ENCODE data around the gene CDK8. TPM values are rescaled to one million over a fixed set of nuclear protein-coding genes. Genes with fewer than 3 reads are reported as not detected.

Gene CDK8
- polyA plus RNA-seq, 2 of the 4 experiments (the other 2 are of a cell fraction): 9.9 to 20.9 TPM

- no peaks in the 10 kb centered on the region for H3K9me3 ChIP-seq
- DNase-seq (ENCODE audit: low read depth in 1 of 2, low spot score in 1 of 2): no peak
- no peak for ATAC-seq
- ChIA-PET POLR2A (no interaction called here), CTCF (interaction anchor here (0.7 kb wide), 1 partner anchor 23 kb away, joined by 3 read pairs; no protein-coding TSS in a partner anchor)
- H3K4me2 ChIP-seq: no peak overlapping the region
- no peak for TF ChIP-seq ELK1 (IDR thresholded peaks at IDR 0.05; ENCODE audit: low read depth, low read length)
- no peak for TF ChIP-seq HOXA7 (CRISPR knock-in tag; IDR thresholded peaks at IDR 0.05)
- TF ChIP-seq RFX5 (IDR thresholded peaks at IDR 0.05): no peak
- TF ChIP-seq EHMT2 (IDR thresholded peaks at IDR 0.05; ENCODE audit: low read depth): no peak
- TF ChIP-seq EHF (CRISPR knock-in tag; IDR thresholded peaks at IDR 0.05): no peak
- TF ChIP-seq TP53 (CRISPR knock-in tag; IDR thresholded peaks at IDR 0.05): no peak
- no peak for TF ChIP-seq RAD21 (conservative IDR thresholded peaks at IDR 0.05 in 1 of 2, IDR thresholded peaks at IDR 0.05 in 1 of 2)
- no peak for TF ChIP-seq KDM1A (IDR thresholded peaks at IDR 0.05; ENCODE audit: low read depth)
- TF ChIP-seq SMC3 (IDR thresholded peaks at IDR 0.05): no peak
- TF ChIP-seq JUNB (IDR thresholded peaks at IDR 0.05): no peak
- no peak for TF ChIP-seq TFCP2L1 (CRISPR knock-in tag; IDR thresholded peaks at IDR 0.05)
- no peak for TF ChIP-seq CHD4 (IDR thresholded peaks at IDR 0.05; ENCODE audit: borderline replicate concordance)
- no peak for TF ChIP-seq USF2 (IDR thresholded peaks at IDR 0.05)
- no peak for TF ChIP-seq CHD2 (IDR thresholded peaks at IDR 0.05; ENCODE audit: low read length, partially characterized antibody)
- TF ChIP-seq HMGXB4 (CRISPR knock-in tag; IDR thresholded peaks at IDR 0.05; ENCODE audit: borderline replicate concordance): no peak
- no peak for TF ChIP-seq MAZ (IDR thresholded peaks at IDR 0.05; ENCODE audit: borderline replicate concordance, low read depth, low read length)
- TF ChIP-seq CTCF (IDR thresholded peaks at IDR 0.05): no peak
- TF ChIP-seq HEYL (CRISPR knock-in tag; IDR thresholded peaks at IDR 0.05): no peak
- TF ChIP-seq ESRRA (IDR thresholded peaks at IDR 0.05; ENCODE audit: borderline replicate concordance, low read length): no peak
- no peak for TF ChIP-seq FOSB (CRISPR knock-in tag; IDR thresholded peaks at IDR 0.05)
- 88% methylated on average over 2 of the region's 2 CpGs for WGBS (ENCODE audit: missing lambda C conversion rate)
- no peak overlapping the region for H3K4me3 ChIP-seq
- H3K27ac ChIP-seq: no peak overlapping the region
- no peak for FAIRE-seq
- H3K4me1 ChIP-seq: no peaks in the 10 kb centered on the region
These were observed 127.0 kb downstream of the CDK8 start for GRCh38 chr13:26380930-26381329.

GRCh38 chr13:26382366-26382765 is 128.4 kb downstream of the CDK8 start:
- DNase-seq (ENCODE audit: low read depth in 1 of 2, low spot score in 1 of 2) (no peak), FAIRE-seq (no peak), ATAC-seq (no peak)
- Histone ChIP-seq H3K27ac (no peak overlapping the region), H3K9me3 (no peaks in the 10 kb centered on the region), H3K4me3 (no peak overlapping the region), H3K4me2 (no peak overlapping the region), H3K4me1 (no peaks in the 10 kb centered on the region)
- ChIA-PET CTCF (no interaction called here), POLR2A (no interaction called here)
- TF ChIP-seq TFCP2L1 (CRISPR knock-in tag; IDR thresholded peaks at IDR 0.05) (no peak), KDM1A (IDR thresholded peaks at IDR 0.05; ENCODE audit: low read depth) (no peak), EHMT2 (IDR thresholded peaks at IDR 0.05; ENCODE audit: low read depth) (no peak), ESRRA (IDR thresholded peaks at IDR 0.05; ENCODE audit: borderline replicate concordance, low read length) (no peak), PBX3 (IDR thresholded peaks at IDR 0.05) (no peak), CHD2 (IDR thresholded peaks at IDR 0.05; ENCODE audit: low read length, partially characterized antibody) (no peak), PHF8 (IDR thresholded peaks at IDR 0.05; ENCODE audit: borderline replicate concordance, low read depth) (no peak), ZNF302 (CRISPR knock-in tag; IDR thresholded peaks at IDR 0.05) (no peak), FOSL2 (IDR thresholded peaks at IDR 0.05) (no peak), FOSL2 (CRISPR knock-in tag; IDR thresholded peaks at IDR 0.05) (no peak), BCL3 (IDR thresholded peaks at IDR 0.05) (no peak), MAX (IDR thresholded peaks at IDR 0.05) (no peak), POLR2A (IDR thresholded peaks at IDR 0.05; ENCODE audit: low read length) (no peak), NFE2L2 (conservative IDR thresholded peaks at IDR 0.05; ENCODE audit: low read length) (no peak), RNF2 (IDR thresholded peaks at IDR 0.05; ENCODE audit: borderline replicate concordance, low read depth) (no peak), HES2 (IDR thresholded peaks at IDR 0.05) (no peak), HEYL (CRISPR knock-in tag; IDR thresholded peaks at IDR 0.05) (no peak)
- WGBS (ENCODE audit: missing lambda C conversion rate): 79% methylated on average over 2 of the region's 2 CpGs
